ENCODE measurements around the gene SBK2. TPM values are rescaled to one million over a fixed set of nuclear protein-coding genes. Genes with fewer than 3 reads are reported as not detected.
A peak's percentile ranks its signal among the peaks of the same experiment; 100 is the strongest.

The SBK2 gene
- polyA plus RNA-seq, 4 donors: 0.06 TPM; not detected in 3

- no peak for DNase-seq
- Histone ChIP-seq H3K4me3 (ENCODE audit: low read depth in 1 of 3, low read length in 3 of 3) (no peak overlapping the region), H3K36me3 (ENCODE audit: control insufficient read depth in 3 of 3, insufficient read depth in 2 of 3, low read depth in 1 of 3, low read length in 3 of 3) (no peaks in the 10 kb centered on the region), H3K4me1 (ENCODE audit: control insufficient read depth in 3 of 3, insufficient read depth in 2 of 3, low read depth in 1 of 3, low read length in 2 of 3) (no peaks in the 10 kb centered on the region), H3K9me3 (ENCODE audit: control insufficient read depth in 2 of 2, insufficient read depth in 1 of 2, low read depth in 1 of 2, low read length in 1 of 2) (no peaks in the 10 kb centered on the region), H3K27me3 (ENCODE audit: control insufficient read depth in 3 of 3, insufficient read depth in 3 of 3, low read length in 3 of 3) (peaks cover 0 to 29% (median 0%) of the 10 kb centered on the region in 3 donors), H3K27ac (ENCODE audit: low read depth in 1 of 3, low read length in 2 of 3) (no peak overlapping the region)
- no peak for FAIRE-seq
- 65 to 84% (median 75%) methylated on average over 11 of the region's 11 CpGs for WGBS, 3 donors
Observed at GRCh38 chr19:55495646-55496349, 41.1 kb downstream of the SBK2 start.

GRCh38 chr19:55494172-55494761, 42.7 kb downstream of the SBK2 start:
- Histone ChIP-seq H3K4me3 (ENCODE audit: low read depth in 1 of 3, low read length in 3 of 3) (no peak overlapping the region), H3K4me1 (ENCODE audit: control insufficient read depth in 3 of 3, insufficient read depth in 2 of 3, low read depth in 1 of 3, low read length in 2 of 3) (no peaks in the 10 kb centered on the region), H3K9me3 (ENCODE audit: control insufficient read depth in 2 of 2, insufficient read depth in 1 of 2, low read depth in 1 of 2, low read length in 1 of 2) (no peaks in the 10 kb centered on the region), H3K36me3 (ENCODE audit: control insufficient read depth in 3 of 3, insufficient read depth in 2 of 3, low read depth in 1 of 3, low read length in 3 of 3) (no peaks in the 10 kb centered on the region), H3K27ac (ENCODE audit: low read depth in 1 of 3, low read length in 2 of 3) (peak overlapping the region in 1 of 3 donors; percentile 59), H3K27me3 (ENCODE audit: control insufficient read depth in 3 of 3, insufficient read depth in 3 of 3, low read length in 3 of 3) (peaks cover 0 to 39% (median 0%) of the 10 kb centered on the region in 3 donors)
- DNase-seq: no peak
- no peak for FAIRE-seq
- WGBS, 3 donors: 38 to 43% (median 41%) methylated on average over 19 to 22 of the region's 22 CpGs

DNA sequence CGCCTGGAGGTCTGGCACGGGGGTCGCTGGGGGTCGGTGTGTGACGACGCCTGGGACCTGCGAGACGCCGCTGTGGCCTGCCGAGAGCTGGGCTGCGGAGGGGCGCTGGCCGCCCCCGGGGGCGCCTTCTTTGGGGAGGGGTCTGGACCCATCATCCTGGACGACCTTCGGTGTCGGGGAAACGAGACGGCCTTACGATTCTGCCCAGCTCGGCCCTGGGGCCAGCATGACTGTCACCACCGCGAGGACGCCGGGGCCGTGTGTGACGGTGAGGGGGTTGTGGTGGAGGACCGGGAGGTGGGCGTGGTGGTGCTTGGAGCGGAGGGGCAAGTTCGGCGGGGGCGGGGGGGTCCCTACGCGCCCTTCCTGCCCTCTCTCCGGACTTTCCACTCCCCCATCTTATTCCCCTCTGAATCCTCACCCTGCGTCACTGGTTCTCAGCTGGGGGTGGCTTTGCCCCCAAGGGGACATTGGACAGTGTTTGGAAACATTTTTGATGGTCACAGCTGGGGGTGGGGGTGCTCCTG, 43.2 kb downstream of the SBK2 start:
- no peaks in the 10 kb centered on the region for H3K9me3 ChIP-seq (ENCODE audit: control insufficient read depth in 2 of 2, insufficient read depth in 1 of 2, low read depth in 1 of 2, low read length in 1 of 2)
- H3K27ac ChIP-seq (ENCODE audit: low read depth in 1 of 3, low read length in 2 of 3): peak overlapping the region in 1 of 3 donors; percentile 59
- 52 to 63% (median 53%) methylated on average over 25 to 38 of the region's 38 CpGs for WGBS, 3 donors
- H3K4me3 ChIP-seq (ENCODE audit: low read depth in 1 of 3, low read length in 3 of 3): no peak overlapping the region
- peaks cover 0 to 42% (median 0%) of the 10 kb centered on the region in 3 donors for H3K27me3 ChIP-seq (ENCODE audit: control insufficient read depth in 3 of 3, insufficient read depth in 3 of 3, low read length in 3 of 3)
- DNase-seq (no peak), FAIRE-seq (no peak)
- no peaks in the 10 kb centered on the region for H3K4me1 ChIP-seq (ENCODE audit: control insufficient read depth in 3 of 3, insufficient read depth in 2 of 3, low read depth in 1 of 3, low read length in 2 of 3)
- H3K36me3 ChIP-seq (ENCODE audit: control insufficient read depth in 3 of 3, insufficient read depth in 2 of 3, low read depth in 1 of 3, low read length in 3 of 3): no peaks in the 10 kb centered on the region

DNA sequence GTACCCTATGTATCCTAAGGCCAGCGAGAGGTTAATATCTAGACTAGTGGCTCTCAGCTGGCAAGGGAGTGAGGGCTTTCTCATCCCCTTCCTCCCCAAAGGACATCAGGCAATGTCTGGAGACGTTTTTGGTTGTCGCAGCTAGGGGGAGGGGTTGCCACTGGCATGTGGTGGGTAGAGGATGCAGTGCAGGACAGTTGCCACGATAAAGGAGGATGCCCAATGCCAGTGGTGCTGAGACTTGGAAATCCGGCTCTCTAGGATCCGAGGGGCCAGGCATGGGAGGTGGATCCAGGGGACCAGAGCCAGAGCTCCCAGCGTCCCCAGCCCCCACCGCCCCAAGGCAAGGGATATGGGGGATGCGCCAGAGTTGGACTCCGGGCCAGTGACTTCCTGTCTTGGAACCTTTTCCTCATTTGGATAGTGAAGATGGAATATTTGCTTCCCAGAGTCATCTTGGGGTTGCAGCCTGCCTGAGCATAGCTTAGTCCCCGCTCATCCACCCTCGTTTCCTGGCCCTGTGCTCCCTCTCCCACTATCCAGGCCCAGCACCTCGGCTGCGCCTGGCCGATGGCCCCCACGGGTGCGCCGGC, 43.8 kb downstream of the SBK2 start:
- Histone ChIP-seq H3K27me3 (ENCODE audit: control insufficient read depth in 3 of 3, insufficient read depth in 3 of 3, low read length in 3 of 3) (peaks cover 0 to 46% (median 0%) of the 10 kb centered on the region in 3 donors), H3K4me3 (ENCODE audit: low read depth in 1 of 3, low read length in 3 of 3) (no peak overlapping the region), H3K36me3 (ENCODE audit: control insufficient read depth in 3 of 3, insufficient read depth in 2 of 3, low read depth in 1 of 3, low read length in 3 of 3) (no peaks in the 10 kb centered on the region), H3K27ac (ENCODE audit: low read depth in 1 of 3, low read length in 2 of 3) (peak overlapping the region in 1 of 3 donors; percentile 56), H3K4me1 (ENCODE audit: control insufficient read depth in 3 of 3, insufficient read depth in 2 of 3, low read depth in 1 of 3, low read length in 2 of 3) (no peaks in the 10 kb centered on the region), H3K9me3 (ENCODE audit: control insufficient read depth in 2 of 2, insufficient read depth in 1 of 2, low read depth in 1 of 2, low read length in 1 of 2) (no peaks in the 10 kb centered on the region)
- 52 to 65% (median 61%) methylated on average over 18 of the region's 18 CpGs for WGBS, 3 donors
- no peak for FAIRE-seq
- no peak for DNase-seq

DNA sequence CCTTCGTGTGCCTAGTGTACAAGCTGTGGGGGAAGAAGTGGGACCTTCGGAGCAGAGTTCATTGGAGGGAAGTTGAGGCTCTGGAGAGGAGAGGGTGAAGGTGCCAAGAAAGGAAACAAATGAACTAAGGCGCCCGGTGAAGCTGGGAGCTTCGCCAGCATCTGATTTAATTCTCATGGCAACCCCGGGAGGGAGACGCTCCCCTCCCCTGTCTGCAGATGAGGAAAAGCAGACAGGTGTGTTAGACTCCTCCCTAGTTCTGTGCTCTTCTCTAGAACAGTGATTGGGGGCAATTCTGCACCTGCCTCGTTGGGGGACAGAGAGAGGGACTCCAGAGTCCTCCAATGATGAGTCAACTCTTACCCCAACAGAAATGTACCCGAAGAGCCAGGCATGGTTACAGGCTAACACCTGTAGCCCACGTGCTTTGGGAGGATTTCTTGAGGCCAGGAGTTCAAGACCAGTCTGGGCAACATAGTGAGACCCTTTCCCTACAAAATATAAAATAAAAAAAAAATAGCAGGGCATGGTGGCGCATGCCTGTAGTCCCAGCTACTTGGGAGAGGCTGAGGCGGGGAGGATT, 44.5 kb downstream of the SBK2 start:
- Histone ChIP-seq H3K4me3 (ENCODE audit: low read depth in 1 of 3, low read length in 3 of 3) (no peak overlapping the region), H3K9me3 (ENCODE audit: control insufficient read depth in 2 of 2, insufficient read depth in 1 of 2, low read depth in 1 of 2, low read length in 1 of 2) (no peaks in the 10 kb centered on the region), H3K36me3 (ENCODE audit: control insufficient read depth in 3 of 3, insufficient read depth in 2 of 3, low read depth in 1 of 3, low read length in 3 of 3) (no peaks in the 10 kb centered on the region), H3K27ac (ENCODE audit: low read depth in 1 of 3, low read length in 2 of 3) (no peak overlapping the region), H3K4me1 (ENCODE audit: control insufficient read depth in 3 of 3, insufficient read depth in 2 of 3, low read depth in 1 of 3, low read length in 2 of 3) (peaks cover 0 to 5% (median 3%) of the 10 kb centered on the region in 3 donors), H3K27me3 (ENCODE audit: control insufficient read depth in 3 of 3, insufficient read depth in 3 of 3, low read length in 3 of 3) (peaks cover 0 to 51% (median 0%) of the 10 kb centered on the region in 3 donors)
- DNase-seq (no peak), FAIRE-seq (no peak)
- WGBS, 3 donors: 15 to 43% (median 29%) methylated on average over 12 of the region's 12 CpGs

- Histone ChIP-seq H3K27ac (ENCODE audit: low read depth in 1 of 3, low read length in 2 of 3) (no peak overlapping the region), H3K4me3 (ENCODE audit: low read depth in 1 of 3, low read length in 3 of 3) (no peak overlapping the region), H3K4me1 (ENCODE audit: control insufficient read depth in 3 of 3, insufficient read depth in 2 of 3, low read depth in 1 of 3, low read length in 2 of 3) (peaks cover 0 to 12% (median 3%) of the 10 kb centered on the region in 3 donors), H3K27me3 (ENCODE audit: control insufficient read depth in 3 of 3, insufficient read depth in 3 of 3, low read length in 3 of 3) (peaks cover 0 to 51% (median 0%) of the 10 kb centered on the region in 3 donors), H3K9me3 (ENCODE audit: control insufficient read depth in 2 of 2, insufficient read depth in 1 of 2, low read depth in 1 of 2, low read length in 1 of 2) (no peaks in the 10 kb centered on the region), H3K36me3 (ENCODE audit: control insufficient read depth in 3 of 3, insufficient read depth in 2 of 3, low read depth in 1 of 3, low read length in 3 of 3) (no peaks in the 10 kb centered on the region)
- DNase-seq (no peak), FAIRE-seq (no peak)
- 39 to 67% (median 53%) methylated on average over 19 to 24 of the region's 24 CpGs for WGBS, 3 donors
Observed at GRCh38 chr19:55491546-55492360, 45.2 kb downstream of the SBK2 start.

DNA sequence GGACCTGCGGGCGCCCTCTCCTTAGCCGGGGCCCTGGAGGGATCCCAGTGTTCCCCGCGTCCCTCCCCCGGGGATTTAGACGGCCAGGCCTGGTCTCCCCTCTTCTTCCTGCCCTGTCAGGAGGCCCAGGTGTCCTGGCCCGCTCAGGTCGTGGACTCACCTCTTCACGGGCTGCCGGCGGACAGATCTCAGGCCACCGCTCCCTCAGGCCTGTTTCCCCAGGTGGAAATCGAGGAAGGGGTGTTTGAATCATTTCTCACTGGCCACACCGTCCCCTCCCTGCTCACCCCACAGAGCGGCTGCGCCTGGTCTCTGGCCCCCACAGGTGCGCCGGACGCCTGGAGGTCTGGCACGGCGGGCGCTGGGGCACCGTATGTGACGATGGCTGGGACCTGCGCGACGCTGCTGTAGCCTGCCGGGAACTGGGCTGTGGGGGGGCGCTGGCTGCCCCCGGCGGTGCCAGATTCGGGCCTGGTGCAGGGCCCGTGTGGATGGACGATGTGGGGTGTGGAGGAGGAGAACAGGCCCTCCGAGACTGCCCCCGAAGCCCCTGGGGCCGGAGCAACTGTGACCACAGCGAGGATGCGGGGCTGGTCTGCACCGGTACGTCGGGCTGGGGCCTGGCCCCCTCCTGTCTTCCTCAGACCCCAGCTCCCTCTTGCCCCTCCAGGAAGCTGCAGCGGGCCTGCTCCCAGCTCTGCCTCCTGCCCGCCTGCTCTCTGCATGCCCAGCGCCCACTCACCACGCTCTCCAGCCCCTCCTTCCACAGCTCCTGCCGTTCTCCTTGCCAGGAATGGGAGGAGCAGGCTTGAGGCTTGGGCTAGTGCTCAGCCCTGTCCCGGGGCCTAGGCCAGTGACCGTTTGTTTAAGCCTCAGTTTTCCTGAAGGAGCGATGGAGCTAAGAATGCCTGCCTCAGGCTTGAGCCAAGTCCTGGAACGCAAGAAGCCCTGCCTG, 46.2 kb downstream of the SBK2 start:
- no peaks in the 10 kb centered on the region for H3K9me3 ChIP-seq (ENCODE audit: control insufficient read depth in 2 of 2, insufficient read depth in 1 of 2, low read depth in 1 of 2, low read length in 1 of 2)
- FAIRE-seq (no peak), DNase-seq (no peak)
- no peaks in the 10 kb centered on the region for H3K36me3 ChIP-seq (ENCODE audit: control insufficient read depth in 3 of 3, insufficient read depth in 2 of 3, low read depth in 1 of 3, low read length in 3 of 3)
- H3K27ac ChIP-seq (ENCODE audit: low read depth in 1 of 3, low read length in 2 of 3): no peak overlapping the region
- H3K27me3 ChIP-seq (ENCODE audit: control insufficient read depth in 3 of 3, insufficient read depth in 3 of 3, low read length in 3 of 3): peaks cover 0 to 51% (median 0%) of the 10 kb centered on the region in 3 donors
- peaks cover 0 to 12% (median 3%) of the 10 kb centered on the region in 3 donors for H3K4me1 ChIP-seq (ENCODE audit: control insufficient read depth in 3 of 3, insufficient read depth in 2 of 3, low read depth in 1 of 3, low read length in 2 of 3)
- 74 to 75% (median 75%) methylated on average over 42 to 52 of the region's 52 CpGs for WGBS, 3 donors
- H3K4me3 ChIP-seq (ENCODE audit: low read depth in 1 of 3, low read length in 3 of 3): no peak overlapping the region

Measured in small intestine (tissue), 7 donors.